Fibroblast of peridontal ligament (primary cell): ENCODE measurements around the gene CTXND1.

Source experiments
- DNase-seq: peaks from one replicate; pipeline ENCODE4 v3.0.0-alpha.2; 2010; ENCODE audit errors: extremely low read depth

Gene CTXND1

DNA sequence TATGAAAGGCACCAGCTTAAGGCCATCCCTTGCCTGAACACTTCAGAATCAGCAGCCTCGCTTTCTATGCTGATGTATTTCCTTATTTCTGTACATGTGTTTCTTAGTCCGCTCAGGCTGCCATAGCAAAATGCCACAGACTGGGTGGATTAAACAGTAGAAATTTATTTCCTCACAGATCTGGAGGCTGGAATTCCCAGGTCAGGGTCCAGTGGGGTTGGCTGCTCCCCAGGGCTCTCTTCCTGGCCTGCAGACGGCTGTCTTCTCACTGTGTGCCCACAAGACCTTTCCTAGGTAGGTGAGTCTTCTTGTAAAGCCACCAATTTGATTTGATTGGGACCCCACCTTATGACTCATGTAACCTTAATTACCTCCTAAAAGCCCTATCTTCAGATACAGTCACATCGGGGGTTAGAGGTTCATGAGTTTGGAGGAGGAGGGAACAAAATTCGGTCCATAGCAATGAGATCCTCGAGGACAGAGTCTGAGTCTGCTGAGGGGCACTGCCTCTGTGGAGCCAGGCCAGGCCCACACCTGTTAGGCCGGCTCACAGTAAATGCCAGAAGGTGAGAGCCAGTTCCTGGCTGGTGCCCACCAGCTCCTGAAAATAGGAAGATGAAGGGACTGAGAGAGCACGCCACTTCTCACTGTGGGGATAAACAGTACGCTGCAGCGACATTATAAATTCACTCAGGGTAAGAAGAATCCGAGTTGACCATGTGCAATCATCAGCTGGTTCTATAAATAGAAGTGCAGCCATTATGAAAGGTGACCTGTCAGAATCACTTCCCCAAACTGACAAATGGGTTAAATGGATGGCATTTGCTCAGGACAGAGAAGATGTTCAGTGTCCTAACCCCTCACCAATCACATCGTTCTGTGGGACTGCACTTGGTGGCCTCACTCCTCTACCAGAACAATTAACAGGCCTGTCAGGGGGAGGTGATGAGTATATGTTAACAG is 41.1 kb downstream of the CTXND1 start:
- no peak for DNase-seq

DNA sequence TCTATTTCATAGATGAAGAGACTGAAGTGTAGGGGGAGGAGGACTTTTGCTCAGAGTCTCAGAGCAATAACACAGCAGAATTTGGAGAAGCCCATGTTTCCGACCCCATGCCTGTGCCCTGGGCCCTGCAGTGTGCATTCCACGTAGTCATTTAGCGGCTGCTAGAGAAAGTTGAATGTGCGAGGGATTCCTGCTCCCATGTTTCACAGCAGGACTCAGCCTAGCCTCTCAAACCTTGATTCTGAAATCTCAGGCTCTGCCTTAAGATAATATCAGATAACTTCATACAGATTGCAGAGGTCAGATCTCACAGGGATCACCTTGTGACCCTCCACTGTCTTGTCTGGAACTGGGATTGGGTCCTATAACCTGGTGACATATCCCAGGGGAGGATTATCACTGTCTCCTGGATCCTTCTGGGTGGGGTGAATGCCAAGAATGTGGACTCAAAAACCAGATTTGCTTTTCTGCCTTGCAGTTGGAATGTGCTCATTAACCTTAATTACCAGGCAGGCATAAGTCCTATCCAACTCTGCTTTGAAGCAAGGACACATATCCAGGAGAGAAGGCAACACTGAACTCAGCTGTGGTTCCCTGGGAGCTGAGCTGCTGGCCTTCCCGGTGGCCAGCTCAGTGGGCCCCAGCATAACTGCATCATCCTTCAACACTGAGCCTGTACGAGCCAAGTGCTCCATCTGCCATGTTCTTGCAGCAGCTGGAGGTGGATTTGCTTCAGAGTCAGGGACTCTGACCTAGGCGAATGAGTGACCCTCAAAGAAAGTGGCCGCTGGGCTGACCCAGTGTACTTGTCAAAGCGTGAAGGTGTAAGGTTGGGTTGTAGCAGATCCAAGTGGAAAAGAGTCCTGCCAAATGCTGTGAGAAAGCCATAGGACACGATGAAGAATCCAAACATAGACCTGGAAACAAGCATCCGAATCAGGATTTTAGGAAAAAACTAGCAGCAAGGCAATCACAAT is 43.0 kb downstream of the CTXND1 start:
- no peak for DNase-seq

- DNase-seq, result no peak
These were observed 44.1 kb downstream of the CTXND1 start for GRCh38 chr15:80207887-80208286.

DNA sequence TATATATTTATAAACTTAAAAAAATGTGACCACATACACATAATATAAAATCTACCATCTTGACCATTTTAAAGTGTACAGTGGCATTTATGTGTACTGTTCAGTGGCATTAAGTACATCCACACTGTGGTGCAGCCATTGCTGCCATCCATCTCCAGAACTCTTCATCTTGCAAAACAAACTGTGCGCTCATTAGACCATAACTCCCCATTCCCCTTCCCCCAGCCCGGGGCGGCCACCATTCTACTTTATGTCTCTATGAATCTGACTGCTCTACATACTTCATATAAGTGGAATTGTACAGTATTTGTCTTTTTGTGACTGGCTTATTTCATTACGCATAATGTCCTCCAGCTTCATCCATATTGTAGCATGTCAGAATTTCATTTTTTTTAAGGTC is 47.8 kb downstream of the CTXND1 start:
- DNase-seq, result no peak

GRCh38 chr15:80203361-80203885 is 48.6 kb downstream of the CTXND1 start:
- DNase-seq, result no peak

- no peak for DNase-seq
These were observed 49.2 kb downstream of the CTXND1 start for GRCh38 chr15:80202641-80203360.

GRCh38 chr15:80202016-80202315 is 50.0 kb downstream of the CTXND1 start:
- DNase-seq, result no peak

DNA sequence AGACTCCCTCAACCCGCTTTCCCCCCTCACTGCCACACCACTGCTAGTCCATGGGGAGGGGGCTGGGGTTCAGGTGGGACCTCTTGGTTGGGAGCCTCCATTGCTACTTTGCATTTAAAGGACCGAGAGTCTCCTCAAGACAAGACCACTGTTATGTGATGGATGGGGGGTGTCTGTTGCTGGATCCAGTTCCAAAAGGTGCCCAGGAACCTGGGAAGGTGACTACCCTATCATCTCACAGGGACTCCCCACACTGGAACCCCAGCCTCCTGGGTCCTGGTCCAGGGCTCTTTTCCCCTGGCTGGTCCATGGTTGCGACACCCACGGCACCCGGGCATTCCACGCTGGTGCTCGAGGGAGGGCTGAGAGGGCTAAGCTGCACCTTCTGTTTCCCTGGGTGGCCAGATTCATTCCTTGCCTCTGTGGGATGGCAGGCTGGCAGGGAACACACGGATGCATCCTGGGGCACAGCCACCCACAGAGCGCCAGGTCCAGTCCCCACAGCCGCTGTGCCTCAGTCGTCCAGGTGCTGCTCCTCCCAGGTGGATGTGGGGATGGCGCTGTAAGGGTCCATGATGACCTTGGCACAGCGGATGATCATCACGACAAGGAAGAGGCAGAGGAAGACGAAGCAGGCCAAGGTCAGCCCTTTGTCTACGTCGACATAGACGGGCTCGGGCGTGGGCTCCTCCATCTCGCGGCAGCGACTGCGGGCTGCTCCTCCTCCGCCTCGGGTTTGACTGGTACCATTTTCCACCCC is 50.6 kb downstream of the CTXND1 start:
- no peak for DNase-seq

GRCh38 chr15:80199869-80200268 is 52.1 kb downstream of the CTXND1 start:
- DNase-seq, result no peak

- DNase-seq, result no peak
These were observed 52.6 kb downstream of the CTXND1 start for GRCh38 chr15:80199366-80199765.

DNA sequence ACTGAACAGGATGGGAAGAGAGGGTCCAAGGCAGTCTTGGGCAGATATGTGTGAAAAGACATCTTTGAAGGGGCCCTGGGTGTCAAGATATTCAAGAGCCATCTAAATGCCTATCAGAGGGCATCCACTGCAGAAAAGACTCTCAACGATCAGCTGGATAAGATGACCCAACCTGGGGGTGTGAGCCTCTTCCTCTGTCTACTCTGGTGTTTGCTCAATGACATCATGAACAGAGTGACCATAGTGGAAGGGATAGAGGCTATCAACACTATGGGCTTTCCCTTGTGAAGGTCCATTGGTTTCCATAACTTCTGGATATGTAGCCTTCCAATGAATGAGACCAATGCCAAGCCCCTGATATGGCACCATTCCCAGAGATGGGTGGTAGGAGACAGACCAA is 57.1 kb downstream of the CTXND1 start:
- no peak for DNase-seq

- no peak for DNase-seq
These were observed 57.8 kb downstream of the CTXND1 start for GRCh38 chr15:80194186-80194585.

- no peak for DNase-seq
These were observed 60.0 kb downstream of the CTXND1 start for GRCh38 chr15:80191897-80192595.

GRCh38 chr15:80191198-80191597 is 60.8 kb downstream of the CTXND1 start:
- no peak for DNase-seq

GRCh38 chr15:80188251-80188650 is 63.8 kb downstream of the CTXND1 start:
- DNase-seq, result no peak

- DNase-seq, result no peak
These were observed 65.4 kb downstream of the CTXND1 start for GRCh38 chr15:80186597-80186996.

- DNase-seq, result no peak
These were observed 65.9 kb downstream of the CTXND1 start for GRCh38 chr15:80186066-80186465.

DNA sequence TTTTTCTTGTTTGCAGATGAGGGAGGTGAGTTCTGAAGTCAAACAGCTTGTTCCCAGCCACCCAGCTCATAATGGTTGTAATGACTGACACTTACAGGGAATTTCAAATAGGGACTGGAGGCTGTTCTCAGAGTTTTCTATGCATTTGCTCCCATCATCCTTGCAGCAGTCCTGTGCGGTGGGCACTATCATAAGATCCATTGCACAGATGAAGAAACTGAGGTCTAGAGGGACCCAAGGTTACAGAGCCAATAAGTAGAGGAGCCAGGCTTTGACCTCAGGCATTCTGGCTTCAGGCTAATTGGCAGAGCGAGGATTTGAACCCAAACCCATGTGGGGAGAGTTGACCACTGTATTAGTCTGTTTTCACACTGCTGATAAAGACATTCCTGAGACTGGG is 66.9 kb downstream of the CTXND1 start:
- no peak for DNase-seq

DNA sequence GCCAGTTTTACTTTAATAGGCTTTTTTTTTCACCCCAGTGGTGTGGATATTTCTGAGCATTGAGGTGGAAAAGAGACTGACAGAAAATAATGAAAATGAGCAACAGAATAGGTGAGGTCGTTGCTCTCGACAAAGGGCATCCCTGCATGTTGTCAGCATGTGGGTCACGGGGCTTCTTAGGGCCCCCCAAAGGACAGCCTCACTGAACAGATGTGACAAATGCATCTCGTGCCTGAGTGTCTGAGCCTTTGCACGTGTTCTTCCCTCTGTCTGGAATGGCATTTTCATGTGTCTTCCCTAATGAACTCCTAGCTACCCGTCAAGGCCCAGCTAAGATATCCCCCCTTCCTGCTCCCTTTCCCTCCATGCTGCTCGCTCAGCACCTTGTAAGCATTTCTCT is 67.5 kb downstream of the CTXND1 start:
- no peak for DNase-seq

DNA sequence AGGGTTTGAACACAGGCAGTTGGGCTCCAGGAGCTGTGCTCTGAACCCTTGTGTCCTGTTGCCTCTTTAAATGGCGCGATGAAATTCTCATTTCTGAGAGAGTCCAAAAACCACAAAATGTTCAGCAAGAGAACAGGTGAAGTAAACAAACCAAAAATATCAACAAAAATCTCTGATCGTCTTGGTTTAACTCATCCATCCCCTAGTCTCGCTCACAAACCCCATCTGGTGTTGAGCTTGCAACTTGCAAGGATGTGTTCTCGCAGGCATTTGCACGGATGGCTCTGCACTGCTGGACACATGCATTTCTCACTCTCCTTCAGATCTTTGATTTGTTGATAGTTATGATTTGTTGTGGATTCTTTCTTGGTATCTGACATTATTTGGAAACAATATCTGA is 68.1 kb downstream of the CTXND1 start:
- no peak for DNase-seq
